CD4-positive, CD25-positive, alpha-beta regulatory T cell (primary cell): ENCODE results near the gene TRPV4. TPM values are rescaled to one million over a fixed set of nuclear protein-coding genes. Genes with fewer than 3 reads are reported as not detected.
A peak's percentile ranks its signal among the peaks of the same experiment; 100 is the strongest.

Source experiments
- ATAC-seq, 2 donors: fragments of 150-1000 bp; cut with Tn5 transposase; one replicate each; pipeline ENCODE4 v1.10.0; 2021; ENCODE audit warnings: low read depth in 2 of 2, moderate number of reproducible peaks in 2 of 2, moderate library complexity in 1 of 2
- DNase-seq, 3 donors: peaks; one replicate each; pipeline versions ENCODE4 v3.0.0 to v3.0.0-alpha.2; 2012 to 2022; ENCODE audit warnings: mixed read lengths in 1 of 3
- H3K27ac ChIP-seq: one replicate; pipeline ENCODE4 v1.7.0; 2013; ENCODE audit warnings: mild to moderate bottlenecking, low read length; ENCODE audit not compliant: insufficient read depth, poor library complexity, severe bottlenecking
- H3K27me3 ChIP-seq: one replicate; pipeline ENCODE4 v1.7.0; 2013; ENCODE audit warnings: low read length; ENCODE audit not compliant: control insufficient read depth, insufficient read depth
- H3K36me3 ChIP-seq: one replicate; pipeline ENCODE4 v1.7.0; 2013; ENCODE audit warnings: mild to moderate bottlenecking, low read length, moderate library complexity; ENCODE audit not compliant: control insufficient read depth, insufficient read depth
- H3K4me1 ChIP-seq: 2 replicates; pipeline ENCODE4 v1.7.0; 2013; ENCODE audit warnings: mild to moderate bottlenecking, low read length; ENCODE audit not compliant: insufficient read depth, control insufficient read depth, poor library complexity, severe bottlenecking
- H3K4me3 ChIP-seq: one replicate; pipeline ENCODE4 v1.7.0; 2013; ENCODE audit warnings: low read depth, mild to moderate bottlenecking, low read length, moderate library complexity
- H3K9me3 ChIP-seq, 2 experiments: 1 replicate in 1 of 2; 2 replicates in 1 of 2; pipeline ENCODE4 v1.7.0; 2013; ENCODE audit warnings: low read length in 2 of 2, mild to moderate bottlenecking in 1 of 2, moderate library complexity in 1 of 2; ENCODE audit not compliant: control insufficient read depth in 2 of 2
- H3K27ac Mint-ChIP-seq, 3 donors: one replicate each; pipeline ENCODE4 v1.8.0; 2020 to 2022; ENCODE audit warnings: mild to moderate bottlenecking in 3 of 3, mixed read lengths in 3 of 3, moderate library complexity in 2 of 3
- H3K27me3 Mint-ChIP-seq: one replicate; pipeline ENCODE4 v1.8.0; 2022; ENCODE audit warnings: mild to moderate bottlenecking, mixed read lengths
- H3K36me3 Mint-ChIP-seq: one replicate; pipeline ENCODE4 v1.8.0; 2020; ENCODE audit warnings: mixed read lengths
- H3K4me1 Mint-ChIP-seq, 4 donors: one replicate each; pipeline ENCODE4 v1.8.0; 2020 to 2022; ENCODE audit warnings: mixed read lengths in 4 of 4, mild to moderate bottlenecking in 1 of 4
- H3K4me3 Mint-ChIP-seq, 4 donors: one replicate each; pipeline ENCODE4 v1.8.0; 2020 to 2022; ENCODE audit warnings: mild to moderate bottlenecking in 4 of 4, mixed read lengths in 4 of 4, moderate library complexity in 3 of 4
- H3K9me3 Mint-ChIP-seq, 7 donors: one replicate each; pipeline ENCODE4 v1.8.0; 2020 to 2022; ENCODE audit warnings: mixed read lengths in 7 of 7, mild to moderate bottlenecking in 3 of 7, moderate library complexity in 2 of 7
- polyA plus RNA-seq, 4 donors: library from polyadenylated mRNA; unstranded; fragments of 300-500 nt; fragmentation: Illumina TruSeq; gene quantifications; one replicate each; pipeline ENCODE4 v1.2.3, GENCODE V29; 2021
- total RNA-seq: library from RNA; stranded (reverse); gene quantifications from one replicate; pipeline ENCODE4 v1.2.3, GENCODE V29; 2022

TRPV4 gene
- total RNA-seq (not detected), polyA plus RNA-seq (not detected)

GRCh38 chr12:109833307-109834189 is at the start of gene TRPV4:
Gene TRPV4, minus strand, starts transcription at chr12:109833398. Its CDS starts 18,602 bp downstream, at chr12:109814796.
- Mint-ChIP-seq H3K27ac (no peak within 1 kb of the TSS), H3K9me3 (no peaks in the 10 kb centered on the region), H3K36me3 (peaks cover 4% of the 10 kb centered on the region), H3K27me3 (peaks cover 48% of the 10 kb centered on the region), H3K4me1 (peaks cover 0 to 3% (median 2%) of the 10 kb centered on the region in 4 donors), H3K4me3 (no peak within 1 kb of the TSS)
- Histone ChIP-seq H3K27me3 (no peaks in the 10 kb centered on the region), H3K4me3 (no peak within 1 kb of the TSS), H3K36me3 (no peaks in the 10 kb centered on the region), H3K4me1 (no peaks in the 10 kb centered on the region), H3K9me3 (no peaks in the 10 kb centered on the region), H3K27ac (no peak within 1 kb of the TSS)
- ATAC-seq (no peak), DNase-seq (no peak)

DNA sequence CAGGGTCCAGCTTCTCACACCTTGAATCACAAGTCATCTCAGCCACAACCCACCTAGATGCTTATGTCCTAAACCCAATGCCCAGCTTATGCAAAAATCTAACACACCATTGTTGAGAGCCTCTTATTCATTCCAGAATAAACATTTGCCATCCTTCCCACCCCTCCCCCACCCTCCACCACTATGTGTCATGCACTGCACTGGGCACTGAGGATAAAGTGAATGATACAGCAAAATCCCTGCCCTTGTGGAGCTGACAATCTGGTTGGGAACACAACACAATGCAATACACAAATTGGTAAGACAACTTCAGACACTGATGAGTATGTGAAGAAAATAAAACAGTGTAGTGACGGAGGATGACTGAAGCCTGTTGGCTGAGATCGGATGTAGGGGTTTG is 48.6 kb upstream of the TRPV4 start:
- Mint-ChIP-seq H3K4me3 (peak overlapping the region; percentile 84 to 94 (median 89)), H3K9me3 (peaks cover 0 to 1% (median 0%) of the 10 kb centered on the region in 7 donors), H3K27me3 (peaks cover 4% of the 10 kb centered on the region), H3K27ac (peak overlapping the region in 1 of 3 donors; percentile 5), H3K4me1 (peaks cover 6 to 40% (median 24%) of the 10 kb centered on the region in 4 donors), H3K36me3 (no peaks in the 10 kb centered on the region)
- H3K27me3 ChIP-seq, result no peaks in the 10 kb centered on the region
- no peaks in the 10 kb centered on the region for H3K9me3 ChIP-seq
- H3K27ac ChIP-seq, result no peak overlapping the region
- DNase-seq, result no peak
- no peak for ATAC-seq
- no peak overlapping the region for H3K4me3 ChIP-seq
- peaks cover 27% of the 10 kb centered on the region for H3K4me1 ChIP-seq
- no peaks in the 10 kb centered on the region for H3K36me3 ChIP-seq

DNA sequence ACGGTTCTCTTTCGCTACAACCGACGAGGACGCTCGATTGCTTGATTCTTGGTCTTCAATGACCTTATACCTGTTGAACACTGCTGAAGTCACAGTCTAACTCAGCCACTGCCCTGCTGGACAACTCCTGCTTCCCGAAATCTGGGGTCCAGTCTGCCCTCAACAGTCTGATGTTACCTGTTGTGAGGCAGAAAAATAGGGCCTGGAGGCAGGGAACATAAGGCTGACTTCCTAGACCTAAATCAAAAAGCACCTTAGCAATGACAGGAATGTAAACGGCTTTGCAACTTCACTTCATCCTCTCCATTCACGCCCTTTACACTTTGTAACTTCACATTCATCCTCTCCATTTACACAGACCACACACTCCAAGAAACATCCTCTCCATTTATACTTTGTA is 47.7 kb upstream of the TRPV4 start:
- Mint-ChIP-seq H3K9me3 (peaks cover 0 to 1% (median 0%) of the 10 kb centered on the region in 7 donors), H3K27ac (peak overlapping the region; percentile 57 to 98 (median 88))

DNA sequence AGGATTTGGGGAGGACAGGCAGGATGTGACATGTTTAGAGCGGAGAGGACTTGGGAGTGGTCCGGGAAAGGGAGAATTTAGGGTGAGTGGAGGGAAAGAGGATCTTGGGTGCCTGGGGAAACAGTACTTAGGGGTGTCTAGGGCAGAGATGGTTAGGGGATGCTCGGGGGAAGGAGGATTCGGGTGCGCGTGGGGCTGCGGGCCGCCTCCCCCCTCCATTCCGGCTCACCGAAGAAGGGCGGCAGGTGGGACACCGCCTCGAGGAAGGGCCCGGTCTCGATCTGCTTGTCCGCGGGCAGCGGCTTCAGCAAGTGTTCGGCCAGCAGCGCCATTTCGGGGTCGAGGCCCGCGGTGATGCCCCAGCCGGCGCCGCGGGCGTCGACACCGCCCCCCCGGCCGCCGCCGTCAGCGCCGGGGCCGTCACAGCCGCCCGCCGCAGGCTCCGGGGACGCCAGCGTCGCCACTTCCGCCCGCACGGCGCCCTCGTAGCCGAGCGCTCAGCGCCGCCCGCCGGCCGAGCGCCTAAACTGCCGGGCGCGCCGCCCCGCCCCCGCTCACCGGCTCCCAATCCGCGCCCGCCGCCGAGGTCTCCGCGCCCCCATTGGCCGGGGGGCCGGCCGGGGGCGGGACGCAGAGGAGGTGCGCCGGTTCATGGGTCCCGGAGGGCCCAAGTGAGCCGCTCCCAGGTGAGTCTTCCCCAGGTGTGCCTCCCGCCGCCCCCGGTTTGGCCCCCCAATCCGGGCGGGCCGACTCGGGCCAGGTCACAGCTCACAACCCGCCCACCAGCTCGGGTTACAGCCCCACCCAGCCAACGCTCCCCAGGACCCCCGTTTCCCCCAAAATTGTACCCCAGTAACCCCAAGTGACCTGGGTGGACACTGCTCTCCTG is 47.1 kb upstream of the TRPV4 start, which contains the start of gene GLTP:
Gene GLTP, minus strand, starts transcription at position 499 of the 889 bp plus-strand sequence. Its CDS starts 167 bp downstream, at position 332.
- peak within 1 kb of the TSS; percentile 75 for H3K27ac ChIP-seq
- Mint-ChIP-seq H3K4me1 (peaks cover 11 to 55% (median 34%) of the 10 kb centered on the region in 4 donors), H3K9me3 (peaks cover 0 to 1% (median 0%) of the 10 kb centered on the region in 7 donors), H3K27me3 (peaks cover 4% of the 10 kb centered on the region), H3K4me3 (peak within 1 kb of the TSS; percentile 93 to 97 (median 96)), H3K27ac (peak within 1 kb of the TSS; percentile 88 to 98 (median 97)), H3K36me3 (peaks cover 5% of the 10 kb centered on the region)
- peak within 1 kb of the TSS; percentile 94 for H3K4me3 ChIP-seq
- DNase-seq (peak; percentile 85 to 92 (median 92)), ATAC-seq (peak; percentile 96 to 98)
- H3K36me3 ChIP-seq, result no peaks in the 10 kb centered on the region
- H3K9me3 ChIP-seq, result no peaks in the 10 kb centered on the region
- peaks cover 27% of the 10 kb centered on the region for H3K4me1 ChIP-seq
- H3K27me3 ChIP-seq, result no peaks in the 10 kb centered on the region

More for the DNA sequence above, 47.7 kb upstream of the TRPV4 start:
- Histone ChIP-seq H3K4me3 (peak overlapping the region; percentile 70), H3K4me1 (peaks cover 27% of the 10 kb centered on the region), H3K27me3 (no peaks in the 10 kb centered on the region), H3K27ac (peak overlapping the region; percentile 38), H3K36me3 (no peaks in the 10 kb centered on the region), H3K9me3 (no peaks in the 10 kb centered on the region)
- peaks cover 4% of the 10 kb centered on the region for H3K27me3 Mint-ChIP-seq
- ATAC-seq (no peak), DNase-seq (no peak)
- H3K4me1 Mint-ChIP-seq, result peaks cover 6 to 49% (median 28%) of the 10 kb centered on the region in 4 donors
- H3K4me3 Mint-ChIP-seq, result peak overlapping the region; percentile 85 to 94 (median 92)
- no peaks in the 10 kb centered on the region for H3K36me3 Mint-ChIP-seq

GRCh38 chr12:109879351-109880042 is 46.3 kb upstream of the TRPV4 start:
- peaks cover 27% of the 10 kb centered on the region for H3K4me1 ChIP-seq
- H3K4me3 Mint-ChIP-seq, result peak overlapping the region; percentile 93 to 97 (median 96)
- H3K27me3 Mint-ChIP-seq, result peaks cover 4% of the 10 kb centered on the region
- peak overlapping the region; percentile 75 for H3K27ac ChIP-seq
- H3K36me3 Mint-ChIP-seq, result peaks cover 11% of the 10 kb centered on the region
- no peaks in the 10 kb centered on the region for H3K27me3 ChIP-seq
- H3K9me3 ChIP-seq, result no peaks in the 10 kb centered on the region
- peaks cover 11 to 63% (median 39%) of the 10 kb centered on the region in 4 donors for H3K4me1 Mint-ChIP-seq
- H3K4me3 ChIP-seq, result peak overlapping the region; percentile 94
- DNase-seq (no peak), ATAC-seq (no peak)
- no peaks in the 10 kb centered on the region for H3K36me3 ChIP-seq
- peaks cover 0 to 1% (median 0%) of the 10 kb centered on the region in 7 donors for H3K9me3 Mint-ChIP-seq
- H3K27ac Mint-ChIP-seq, result peak overlapping the region; percentile 88 to 97 (median 96)

DNA sequence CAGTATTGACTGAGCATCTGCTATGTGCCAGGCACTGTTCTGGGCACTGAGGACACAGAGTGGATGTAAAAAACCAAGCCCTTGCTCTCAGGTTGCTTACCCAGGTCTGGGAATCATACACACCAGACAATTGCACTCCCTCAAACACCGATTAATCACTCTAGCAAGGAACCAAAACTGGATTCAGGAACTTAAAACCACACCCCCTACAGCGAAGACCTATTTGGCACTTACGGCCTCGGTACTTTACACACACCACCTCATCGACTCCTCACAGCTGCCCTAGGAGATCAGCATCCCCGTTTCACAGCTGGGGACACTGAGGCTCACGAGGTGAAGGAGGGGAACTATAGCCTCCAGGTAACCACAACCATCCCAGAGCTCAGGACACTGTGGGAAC is 45.6 kb upstream of the TRPV4 start:
- DNase-seq, result no peak
- H3K4me1 ChIP-seq, result peaks cover 27% of the 10 kb centered on the region
- H3K27ac ChIP-seq, result no peak overlapping the region
- Mint-ChIP-seq H3K36me3 (peaks cover 11% of the 10 kb centered on the region), H3K4me3 (peak overlapping the region; percentile 93 to 97 (median 96)), H3K27me3 (peaks cover 4% of the 10 kb centered on the region), H3K27ac (peak overlapping the region in 2 of 3 donors; percentile 80 to 88), H3K9me3 (peaks cover 0 to 1% (median 0%) of the 10 kb centered on the region in 7 donors), H3K4me1 (peaks cover 11 to 64% (median 40%) of the 10 kb centered on the region in 4 donors)
- no peaks in the 10 kb centered on the region for H3K27me3 ChIP-seq
- ATAC-seq, result no peak
- peak overlapping the region; percentile 94 for H3K4me3 ChIP-seq
- no peaks in the 10 kb centered on the region for H3K36me3 ChIP-seq
- H3K9me3 ChIP-seq, result no peaks in the 10 kb centered on the region

DNA sequence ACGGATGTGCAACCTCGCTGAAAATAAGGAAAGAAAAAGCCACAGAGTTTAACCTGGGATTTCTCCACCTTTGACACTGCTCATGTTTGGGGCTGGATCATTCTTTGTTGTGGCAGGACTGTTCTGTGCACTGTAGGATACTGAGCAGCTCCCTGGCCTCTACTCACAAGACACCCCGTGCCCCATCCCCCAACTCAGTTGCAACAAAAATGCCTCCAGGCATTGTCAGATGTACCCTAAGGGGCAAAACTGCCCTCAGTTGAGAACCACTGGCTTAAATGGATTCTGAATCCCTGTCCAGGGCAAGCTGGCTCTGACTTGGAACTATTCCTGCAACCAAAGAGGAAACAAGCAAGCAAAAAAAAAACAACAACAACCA is 45.0 kb upstream of the TRPV4 start:
- peak overlapping the region; percentile 93 to 97 (median 96) for H3K4me3 Mint-ChIP-seq
- H3K4me1 Mint-ChIP-seq, result peaks cover 11 to 64% (median 40%) of the 10 kb centered on the region in 4 donors
- no peak for DNase-seq
- Histone ChIP-seq H3K4me3 (peak overlapping the region; percentile 94), H3K9me3 (no peaks in the 10 kb centered on the region), H3K36me3 (no peaks in the 10 kb centered on the region), H3K27me3 (no peaks in the 10 kb centered on the region), H3K27ac (no peak overlapping the region), H3K4me1 (peaks cover 27% of the 10 kb centered on the region)
- no peak for ATAC-seq
- H3K27me3 Mint-ChIP-seq, result peaks cover 4% of the 10 kb centered on the region
- H3K27ac Mint-ChIP-seq, result peak overlapping the region in 2 of 3 donors; percentile 88 to 92
- H3K9me3 Mint-ChIP-seq, result peaks cover 0 to 1% (median 0%) of the 10 kb centered on the region in 7 donors
- H3K36me3 Mint-ChIP-seq, result peaks cover 11% of the 10 kb centered on the region
